PC-9 (cell line): ENCODE results near the gene LIAS. TPM values are rescaled to one million over a fixed set of nuclear protein-coding genes. Genes with fewer than 3 reads are reported as not detected.
A peak's percentile ranks its signal among the peaks of the same experiment; 100 is the strongest.

Experiments used
- BruUV-seq: library from RNA; stranded (reverse); fragments of 400-500 nt; replicated peaks from 2 replicates; lab custom pipeline; 2021; lab: Mats Ljungman, UMichigan
- CTCF ChIA-PET: fragments of 300-600 bp; sonication (Branson Sonifier 250); formaldehyde crosslinking; loops from one replicate; lab custom pipeline; 2022; ENCODE audit warnings: antibody characterized with exemption; lab: Charles Lee
- POLR2A ChIA-PET: fragments of 300-600 bp; sonication (Branson Sonifier 250); formaldehyde crosslinking; loops from one replicate; lab custom pipeline; 2022; ENCODE audit warnings: antibody characterized with exemption; ENCODE audit not compliant: unreplicated experiment; lab: Charles Lee
- DNase-seq, 2 experiments: peaks; one replicate each; pipeline versions ENCODE4 v3.0.0 to v3.0.0-alpha.2; 2015 to 2022; ENCODE audit warnings: mixed read lengths in 1 of 2
- H2AFZ ChIP-seq: fragments of 200-600 bp; sonication (generic); 2 replicates; pipeline ENCODE4 v1.8.1; 2017; ENCODE audit warnings: antibody characterized with exemption
- H3F3A ChIP-seq: fragments of 200-600 bp; sonication (generic); 2 replicates; pipeline ENCODE4 v1.8.1; 2017; ENCODE audit warnings: antibody characterized with exemption, mild to moderate bottlenecking, low read depth; ENCODE audit not compliant: insufficient read depth
- H3K27ac ChIP-seq: fragments of 200-600 bp; sonication (generic); 2 replicates; pipeline ENCODE4 v1.6.1; 2016; ENCODE audit warnings: mixed run types
- H3K27me3 ChIP-seq: fragments of 200-600 bp; sonication (generic); 2 replicates; pipeline ENCODE4 v1.6.1; 2016; ENCODE audit warnings: low read depth, mixed run types; ENCODE audit not compliant: insufficient read depth
- H3K36me3 ChIP-seq: fragments of 200-600 bp; sonication (generic); 2 replicates; pipeline ENCODE4 v1.6.1; 2016; ENCODE audit warnings: low read depth, mixed run types
- H3K4me1 ChIP-seq: fragments of 200-600 bp; sonication (generic); replicated peaks from 2 replicates; pipeline ENCODE4 v1.6.1; 2016; ENCODE audit warnings: mixed run types; ENCODE audit not compliant: insufficient read depth
- H3K4me2 ChIP-seq: fragments of 200-600 bp; sonication (generic); 2 replicates; pipeline ENCODE4 v1.6.1; 2017; ENCODE audit warnings: mixed run types
- H3K4me3 ChIP-seq: fragments of 200-600 bp; sonication (generic); 2 replicates; pipeline ENCODE4 v1.6.1; 2016; ENCODE audit warnings: mixed run types
- H3K79me2 ChIP-seq: fragments of 200-600 bp; sonication (generic); 2 replicates; pipeline ENCODE4 v1.6.1; 2017; ENCODE audit warnings: low read depth, mixed run types
- H3K9me2 ChIP-seq: fragments of 200-600 bp; sonication (generic); 2 replicates; pipeline ENCODE4 v1.8.1; 2017; ENCODE audit warnings: mild to moderate bottlenecking; ENCODE audit not compliant: insufficient read depth
- H3K9me3 ChIP-seq: fragments of 200-600 bp; sonication (generic); 2 replicates; pipeline ENCODE4 v1.8.1; 2016; ENCODE audit warnings: low read depth; ENCODE audit not compliant: insufficient read depth
- H4K20me1 ChIP-seq: fragments of 200-600 bp; sonication (generic); 2 replicates; pipeline ENCODE4 v1.8.1; 2017; ENCODE audit not compliant: insufficient read depth
- EZH2 ChIP-seq: fragments of 200-600 bp; sonication (generic); IDR thresholded peaks from 2 replicates; pipeline ENCODE4 v1.8.0; 2017; ENCODE audit warnings: antibody characterized with exemption, low read depth
- intact Hi-C: fragments of 100-400 bp; cut with micrococcal nuclease; formaldehyde crosslinking; loops from one replicate; pipeline ENCODE4 v1.10.0; 2022; ENCODE audit not compliant: unreplicated experiment
- total RNA-seq: library from RNA; stranded (reverse); gene quantifications from 2 replicates; pipeline ENCODE4 v1.2.3, GENCODE V29; 2021
- TF ChIP-seq, protein P1 (sequence below): fragments of 200-600 bp; sonication (generic); conservative IDR thresholded peaks from 2 replicates; pipeline ENCODE4 v1.6.1; 2017; ENCODE audit warnings: mixed run types, antibody characterized with exemption, mild to moderate bottlenecking, moderate library complexity

The LIAS gene
- total RNA-seq, 1 experiment from 2014 or later = 16.4 TPM

DNA sequence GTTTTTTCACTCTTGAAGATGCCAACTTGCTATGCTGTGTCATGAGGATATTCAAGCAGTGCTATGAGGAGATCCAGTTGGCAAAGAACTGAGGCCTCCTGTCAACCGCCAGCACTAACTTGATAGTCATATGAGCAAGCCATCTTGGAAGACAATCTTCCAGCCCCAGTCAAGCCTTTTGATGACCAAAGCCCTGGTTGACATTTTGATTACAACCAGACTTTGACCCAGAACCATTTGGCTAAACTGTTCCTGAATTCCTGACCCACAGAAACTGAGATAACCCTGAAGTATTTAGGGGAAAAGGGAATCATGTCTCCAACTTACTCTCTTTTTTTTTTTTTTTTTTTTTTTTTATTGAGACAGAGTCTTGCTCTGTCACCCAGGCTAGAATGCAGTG is 35.5 kb downstream of the LIAS start:
- Histone ChIP-seq H2AFZ (no peak overlapping the region), H3F3A (peaks cover 40% of the 10 kb centered on the region), H3K4me2 (no peak overlapping the region), H3K4me3 (no peak overlapping the region), H3K79me2 (no peaks in the 10 kb centered on the region), H3K4me1 (peaks cover 31% of the 10 kb centered on the region), H3K9me3 (no peaks in the 10 kb centered on the region; the same call in 1 of the 2 replicates), H3K27me3 (no peaks in the 10 kb centered on the region), H4K20me1 (no peaks in the 10 kb centered on the region), H3K9me2 (no peaks in the 10 kb centered on the region), H3K36me3 (peaks cover 12% of the 10 kb centered on the region; the same call in 1 of the 2 replicates), H3K27ac (no peak overlapping the region)
- ChIA-PET POLR2A (no interaction called here), CTCF (interaction anchor here (0.6 kb wide), 2 partner anchors 26 to 310 kb away, joined by 3 read pairs; no protein-coding TSS in a partner anchor)
- intact Hi-C loops = no loop called here
- BruUV-seq = no TSS peak
- TF ChIP-seq, protein P1, sequence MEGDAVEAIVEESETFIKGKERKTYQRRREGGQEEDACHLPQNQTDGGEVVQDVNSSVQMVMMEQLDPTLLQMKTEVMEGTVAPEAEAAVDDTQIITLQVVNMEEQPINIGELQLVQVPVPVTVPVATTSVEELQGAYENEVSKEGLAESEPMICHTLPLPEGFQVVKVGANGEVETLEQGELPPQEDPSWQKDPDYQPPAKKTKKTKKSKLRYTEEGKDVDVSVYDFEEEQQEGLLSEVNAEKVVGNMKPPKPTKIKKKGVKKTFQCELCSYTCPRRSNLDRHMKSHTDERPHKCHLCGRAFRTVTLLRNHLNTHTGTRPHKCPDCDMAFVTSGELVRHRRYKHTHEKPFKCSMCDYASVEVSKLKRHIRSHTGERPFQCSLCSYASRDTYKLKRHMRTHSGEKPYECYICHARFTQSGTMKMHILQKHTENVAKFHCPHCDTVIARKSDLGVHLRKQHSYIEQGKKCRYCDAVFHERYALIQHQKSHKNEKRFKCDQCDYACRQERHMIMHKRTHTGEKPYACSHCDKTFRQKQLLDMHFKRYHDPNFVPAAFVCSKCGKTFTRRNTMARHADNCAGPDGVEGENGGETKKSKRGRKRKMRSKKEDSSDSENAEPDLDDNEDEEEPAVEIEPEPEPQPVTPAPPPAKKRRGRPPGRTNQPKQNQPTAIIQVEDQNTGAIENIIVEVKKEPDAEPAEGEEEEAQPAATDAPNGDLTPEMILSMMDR = no peak
- TF ChIP-seq EZH2 = no peak
- no peak for DNase-seq

- Histone ChIP-seq H3F3A (peaks cover 52% of the 10 kb centered on the region), H3K4me1 (peaks cover 31% of the 10 kb centered on the region), H4K20me1 (no peaks in the 10 kb centered on the region), H3K4me2 (peak overlapping the region; percentile 50), H3K9me3 (no peaks in the 10 kb centered on the region; the same call in 1 of the 2 replicates), H3K27me3 (no peaks in the 10 kb centered on the region), H3K27ac (peak overlapping the region; percentile 87), H3K9me2 (no peaks in the 10 kb centered on the region), H3K4me3 (no peak overlapping the region), H3K36me3 (peaks cover 23% of the 10 kb centered on the region; the same call in 1 of the 2 replicates), H3K79me2 (no peaks in the 10 kb centered on the region), H2AFZ (peak overlapping the region; percentile 44; the same call in 1 of the 2 replicates)
- ChIA-PET CTCF (interaction anchor here (0.5 to 1.2 kb wide), 3 partner anchors 26 to 1306 kb away, joined by 4 to 8 read pairs (median 6); no protein-coding TSS in a partner anchor), POLR2A (interaction anchor here (1.0 kb wide), 1 partner anchor 32 kb away, joined by 5 read pairs; the partner anchor contains the start of gene UGDH)
- no TSS peak for BruUV-seq
- no peak for TF ChIP-seq EZH2
- TF ChIP-seq, protein P1 = no peak
- intact Hi-C loops = no loop called here
- peak; percentile 24 to 95 for DNase-seq
Measured at GRCh38 chr4:39495446-39496213, 36.8 kb downstream of the LIAS start.

- Histone ChIP-seq H3K9me2 (no peaks in the 10 kb centered on the region), H3F3A (peaks cover 71% of the 10 kb centered on the region), H3K4me2 (no peak overlapping the region), H3K4me3 (no peak overlapping the region), H3K36me3 (peaks cover 41% of the 10 kb centered on the region; the same call in 1 of the 2 replicates), H2AFZ (no peak overlapping the region), H3K79me2 (no peaks in the 10 kb centered on the region), H3K4me1 (peaks cover 31% of the 10 kb centered on the region), H4K20me1 (no peaks in the 10 kb centered on the region), H3K9me3 (no peaks in the 10 kb centered on the region; the same call in 1 of the 2 replicates), H3K27ac (peak overlapping the region; percentile 87), H3K27me3 (no peaks in the 10 kb centered on the region)
- ChIA-PET CTCF (no interaction called here), POLR2A (no interaction called here)
- no TSS peak for BruUV-seq
- intact Hi-C loops = no loop called here
- TF ChIP-seq EZH2 = no peak
- TF ChIP-seq, protein P1 = no peak
- no peak for DNase-seq
Measured at GRCh38 chr4:39497909-39498726, 39.3 kb downstream of the LIAS start.
